SHP77 (cell line): ENCODE results near the gene MERTK.
A peak's percentile ranks its signal among the peaks of the same experiment; 100 is the strongest.
"Not testable (repeated sequence)": the region's sequence is repeated elsewhere in the genome, so short reads cannot be mapped to it uniquely, and the experiment has no call there.

Experiments
- DNase-seq, 2 experiments: peaks; one replicate each; lab custom pipeline; 2025; lab: John Stamatoyannopoulos, UW

The MERTK gene

GRCh38 chr2:111910609-111911277 is 12.3 kb downstream of the MERTK start:
- DNase-seq: no peak

GRCh38 chr2:111911295-111911977 is 13.0 kb downstream of the MERTK start:
- DNase-seq: not testable (repeated sequence)

GRCh38 chr2:111912547-111912946 is 14.1 kb downstream of the MERTK start:
- DNase-seq: no peak

- no peak for DNase-seq
Measured at GRCh38 chr2:111917106-111917505, 18.7 kb downstream of the MERTK start.

GRCh38 chr2:111918383-111918806 is 20.0 kb downstream of the MERTK start:
- DNase-seq: no peak

- no peak for DNase-seq
Measured at GRCh38 chr2:111919365-111919764, 21.0 kb downstream of the MERTK start.

GRCh38 chr2:111919794-111920608 is 21.6 kb downstream of the MERTK start:
- no peak for DNase-seq

- DNase-seq: no peak
Measured at GRCh38 chr2:111923276-111923804, 24.9 kb downstream of the MERTK start.

- DNase-seq: no peak
Measured at GRCh38 chr2:111924617-111925107, 26.3 kb downstream of the MERTK start.

- no peak for DNase-seq
Measured at GRCh38 chr2:111927723-111928122, 29.3 kb downstream of the MERTK start.

- no peak for DNase-seq
Measured at GRCh38 chr2:111930409-111930808, 32.0 kb downstream of the MERTK start.

GRCh38 chr2:111930875-111931274 is 32.5 kb downstream of the MERTK start:
- DNase-seq: no peak

- no peak for DNase-seq
Measured at GRCh38 chr2:111932841-111933291, 34.5 kb downstream of the MERTK start.

GRCh38 chr2:111933900-111934299 is 35.5 kb downstream of the MERTK start:
- not testable (repeated sequence) for DNase-seq

GRCh38 chr2:111936881-111937280 is 38.5 kb downstream of the MERTK start:
- DNase-seq: no peak

- peak in 1 of 2 experiments; percentile 25 for DNase-seq
Measured at GRCh38 chr2:111938392-111938791, 40.0 kb downstream of the MERTK start.

GRCh38 chr2:111940333-111941196 is 42.2 kb downstream of the MERTK start:
- no peak for DNase-seq

GRCh38 chr2:111941531-111941930 is 43.1 kb downstream of the MERTK start:
- no peak for DNase-seq

- no peak for DNase-seq
Measured at GRCh38 chr2:111944531-111945210, 46.3 kb downstream of the MERTK start.

GRCh38 chr2:111945444-111946293 is 47.3 kb downstream of the MERTK start:
- no peak for DNase-seq
